Gastroesophageal sphincter (tissue), 3 donors: Measurements from ENCODE around the gene KLHL6.

Source experiments
- CTCF ChIP-seq, 4 experiments: fragments of 200-600 bp in 2 of 4; fragments of 450-650 bp in 2 of 4; sonication (generic) in 1 of 4; IDR thresholded peaks; one replicate each; pipeline ENCODE4 v1.5.1; 2017 to 2019; ENCODE audit warnings: antibody characterized with exemption in 4 of 4, mild to moderate bottlenecking in 2 of 4, moderate library complexity in 2 of 4
- EP300 ChIP-seq: sonication (generic); formaldehyde crosslinking; IDR thresholded peaks from one replicate; pipeline ENCODE4 v1.6.1; 2017; ENCODE audit warnings: antibody characterized with exemption, mild to moderate bottlenecking
- POLR2A ChIP-seq, 2 donors: fragments of 450-650 bp; IDR thresholded peaks; one replicate each; pipeline ENCODE4 v1.6.1; 2017; ENCODE audit warnings: antibody characterized with exemption in 2 of 2, mild to moderate bottlenecking in 2 of 2, moderate library complexity in 1 of 2
- POLR2AphosphoS5 ChIP-seq: sonication (generic); formaldehyde crosslinking; IDR thresholded peaks from one replicate; pipeline ENCODE4 v1.6.1; 2017; ENCODE audit warnings: antibody characterized with exemption

- TF ChIP-seq CTCF (IDR thresholded peaks at IDR 0.05) (no peak), POLR2A (IDR thresholded peaks at IDR 0.05) (no peak), POLR2AphosphoS5 (no peak), EP300 (no peak)
Observed at GRCh38 chr3:183478501-183478900, 77.0 kb downstream of the KLHL6 start.
